Motor neuron (in vitro differentiated cells): Measurements from ENCODE around the gene ZDHHC20. TPM values are rescaled to one million over a fixed set of nuclear protein-coding genes. Genes with fewer than 3 reads are reported as not detected.

Experiments
- ATAC-seq, 8 experiments: fragments of 200-7000 bp; cut with Tn5 transposase; replicated peaks in 6 of 8; 2 replicates each; pipeline ENCODE4 v1.8.0; 2021; ENCODE audit warnings: mild to moderate bottlenecking in 8 of 8, moderate library complexity in 8 of 8
- H3K27ac ChIP-seq, 2 donors: fragments of 250-450 bp; sonication (Bioruptor Pico); 2 replicates each; pipeline ENCODE4 v1.9.0; 2021; ENCODE audit warnings: antibody characterized with exemption in 2 of 2, mild to moderate bottlenecking in 2 of 2, moderate library complexity in 1 of 2
- H3K4me1 ChIP-seq, 2 donors: fragments of 250-450 bp; sonication (Bioruptor Pico); replicated peaks in 1 of 2; 2 replicates each; pipeline ENCODE4 v1.6.1; 2021; ENCODE audit warnings: antibody characterized with exemption in 2 of 2, mild to moderate bottlenecking in 2 of 2, moderate library complexity in 1 of 2
- H3K4me3 ChIP-seq, 5 donors: fragments of 250-450 bp; sonication (Bioruptor Pico); 2 replicates each; pipeline ENCODE4 v1.9.0; 2021; ENCODE audit warnings: antibody characterized with exemption in 5 of 5, mild to moderate bottlenecking in 5 of 5, moderate library complexity in 4 of 5
- WGBS, 10 experiments: fragments of 450-650 bp; shearing (Covaris generic); methylation state at CpG; one replicate each; pipeline ENCODE4 v1.0.0; 2022; 5-methylcytosine and 5-hydroxymethylcytosine counted together
- in situ Hi-C, 9 experiments: fragments of 400-800 bp; cut with MboI; loops; one replicate each; pipeline ENCODE4 v1.15.0; 2021; ENCODE audit warnings: low sequenced_read_pairs in 9 of 9, low pct_unique_long_range_greater_than_20kb in 2 of 9; ENCODE audit not compliant: unreplicated experiment in 9 of 9
- total RNA-seq, 8 experiments: library from RNA; unstranded; fragments of 300-600 nt; gene quantifications; 2 replicates each; pipeline versions ENCODE4 v1.2.3 to v1.2.4, GENCODE V29; 2022

Gene ZDHHC20
- total RNA-seq, 8 experiments from 2014 or later: 19.5 to 33.9 (median 26.3) TPM

DNA sequence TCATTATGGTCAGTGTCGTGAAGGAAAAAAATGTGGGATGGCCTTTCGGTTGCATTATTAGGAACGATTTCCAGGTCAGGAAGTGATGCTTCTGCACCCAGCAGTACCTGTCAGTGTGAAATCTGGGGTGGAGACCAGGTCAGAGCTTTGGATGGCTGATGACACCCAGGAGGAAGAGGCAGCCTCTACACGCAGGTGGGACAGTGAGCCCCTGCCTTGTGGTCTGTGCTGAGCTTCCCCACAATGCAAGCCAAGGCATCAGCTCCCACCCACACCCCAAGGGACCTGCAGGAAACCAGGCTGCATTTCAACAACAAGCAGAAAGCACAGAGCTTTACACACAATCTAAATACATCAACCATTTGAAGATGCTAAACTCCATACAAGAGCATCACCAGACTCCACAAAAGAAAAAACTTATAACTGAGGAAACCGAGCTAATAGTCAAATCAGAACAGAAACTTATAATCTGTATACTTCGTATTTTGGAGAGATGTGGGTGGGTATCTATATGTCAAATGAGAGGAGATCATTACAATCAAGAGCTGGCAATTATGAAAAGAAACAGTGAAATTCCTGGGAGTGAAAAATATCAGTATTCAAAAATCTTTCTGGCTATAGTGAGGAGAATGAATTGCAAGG, 130.1 kb downstream of the ZDHHC20 start:
- no peak for ATAC-seq
- Histone ChIP-seq H3K4me1 (peaks cover 14 to 20% of the 10 kb centered on the region in 2 donors), H3K4me3 (no peak overlapping the region), H3K27ac (no peak overlapping the region)
- 75 to 100% (median 93%) methylated on average over 1 to 5 of the region's 6 CpGs; no CpG with 5 or more reads in 1 of the 10 experiments for WGBS, 10 experiments
- in situ Hi-C loops: no loop called here

DNA sequence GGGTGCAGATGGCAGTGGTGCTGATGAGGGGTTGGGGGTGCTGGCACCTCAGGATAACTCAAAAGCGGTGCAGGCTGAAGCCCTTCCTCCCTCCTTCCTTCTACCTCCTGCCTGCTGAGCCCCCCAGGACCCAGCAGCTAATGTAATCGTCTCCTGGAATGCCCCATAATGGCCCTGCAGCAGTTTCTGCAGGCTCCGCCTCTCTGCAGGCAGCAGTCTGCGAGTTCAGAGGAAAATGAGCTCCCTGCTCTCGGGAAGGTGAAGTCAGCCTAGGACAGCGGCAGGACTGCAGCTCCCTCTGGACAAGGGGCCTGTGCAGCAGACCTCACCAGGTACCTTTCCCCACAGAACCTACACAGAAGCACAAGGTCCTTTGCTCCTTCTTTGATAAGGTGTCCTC, 130.9 kb downstream of the ZDHHC20 start:
- no peak overlapping the region for H3K27ac ChIP-seq
- peaks cover 14 to 25% of the 10 kb centered on the region in 2 donors for H3K4me1 ChIP-seq
- 29% methylated on average over 1 of the region's 6 CpGs; no CpG with 5 or more reads in 9 of the 10 experiments for WGBS, 10 experiments
- H3K4me3 ChIP-seq: no peak overlapping the region
- in situ Hi-C loops: no loop called here
- peak in 5 of 8 experiments; percentile 29 to 69 (median 47) for ATAC-seq

DNA sequence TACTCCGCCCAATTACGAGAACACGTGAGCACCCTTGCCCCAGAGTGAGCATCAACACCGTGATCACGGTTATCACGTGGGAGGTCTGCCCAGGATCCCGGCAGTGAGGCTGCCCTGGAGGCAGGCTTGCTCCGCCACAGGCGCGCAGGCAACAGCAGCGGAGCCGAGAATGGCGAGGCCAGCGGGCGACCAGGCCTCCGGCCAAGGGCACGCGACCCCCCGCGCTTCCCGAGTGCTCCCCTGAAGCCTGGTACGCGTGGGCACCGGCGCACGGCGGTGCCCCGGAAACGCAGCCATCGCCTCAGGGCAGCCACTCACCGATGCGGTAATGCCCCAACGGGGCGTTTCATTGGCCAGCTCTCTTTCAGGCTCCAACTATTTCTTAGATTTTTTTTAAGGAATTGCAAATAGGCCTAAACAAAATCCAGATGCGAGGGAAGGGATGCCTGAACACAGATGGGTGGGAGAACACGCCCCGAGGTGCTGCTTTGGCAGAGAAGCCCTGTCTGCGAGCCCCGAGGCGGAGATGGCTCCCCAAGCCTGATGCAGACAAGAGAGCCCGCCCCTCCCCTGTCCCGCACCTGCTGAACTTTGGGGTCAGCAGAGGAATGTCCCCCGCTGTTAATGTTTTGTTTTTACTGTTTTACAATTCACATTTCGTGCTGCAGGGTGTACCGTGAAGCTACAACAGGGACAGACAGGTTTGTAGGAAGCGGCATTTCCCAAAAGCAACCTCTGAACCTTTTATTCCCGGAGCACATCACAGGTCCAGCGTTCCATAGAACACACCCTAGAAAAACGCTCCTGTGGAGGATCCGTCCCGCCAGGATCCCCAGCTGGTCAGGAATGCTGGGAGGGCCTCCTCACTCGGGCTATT, 132.7 kb downstream of the ZDHHC20 start:
- in situ Hi-C loops: no loop called here
- Histone ChIP-seq H3K4me3 (peak overlapping the region; percentile 25 to 35 (median 31)), H3K4me1 (peaks cover 14 to 42% of the 10 kb centered on the region in 2 donors), H3K27ac (no peak overlapping the region)
- peak; percentile 68 to 92 (median 89) for ATAC-seq
- WGBS, 10 experiments: 10 to 32% (median 19%) methylated on average over 2 to 11 of the region's 52 CpGs; no CpG with 5 or more reads in 4 of the 10 experiments

DNA sequence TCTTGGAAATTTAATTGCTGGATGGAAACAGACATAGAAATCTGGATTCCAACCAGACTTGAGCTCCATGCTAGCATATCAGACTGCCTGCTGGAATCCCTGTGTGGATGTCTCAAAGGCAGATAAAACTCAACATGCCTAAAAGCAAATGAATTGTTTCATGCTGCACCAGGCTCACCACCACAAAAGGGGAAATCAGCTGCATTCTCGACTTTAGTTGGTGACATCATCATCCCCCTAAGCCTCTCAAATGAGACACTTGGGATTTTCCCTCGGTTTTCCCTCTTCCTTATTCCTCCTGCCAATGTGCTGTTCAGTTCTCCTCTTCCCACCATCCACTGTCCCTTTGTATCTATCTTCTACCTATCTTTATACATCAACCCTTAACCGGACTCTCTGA, 134.3 kb downstream of the ZDHHC20 start:
- no peak for ATAC-seq
- in situ Hi-C loops: loop anchor here in 1 of 9 experiments (25.0 kb wide), 1 partner anchor 137 kb away; the partner anchor contains the start of gene ZDHHC20
- Histone ChIP-seq H3K4me1 (peaks cover 14 to 46% of the 10 kb centered on the region in 2 donors), H3K27ac (no peak overlapping the region), H3K4me3 (no peak overlapping the region)
- WGBS, 10 experiments: 20 to 100% (median 56%) methylated on average over 1 to 3 of the region's 3 CpGs; no CpG with 5 or more reads in 1 of the 10 experiments

DNA sequence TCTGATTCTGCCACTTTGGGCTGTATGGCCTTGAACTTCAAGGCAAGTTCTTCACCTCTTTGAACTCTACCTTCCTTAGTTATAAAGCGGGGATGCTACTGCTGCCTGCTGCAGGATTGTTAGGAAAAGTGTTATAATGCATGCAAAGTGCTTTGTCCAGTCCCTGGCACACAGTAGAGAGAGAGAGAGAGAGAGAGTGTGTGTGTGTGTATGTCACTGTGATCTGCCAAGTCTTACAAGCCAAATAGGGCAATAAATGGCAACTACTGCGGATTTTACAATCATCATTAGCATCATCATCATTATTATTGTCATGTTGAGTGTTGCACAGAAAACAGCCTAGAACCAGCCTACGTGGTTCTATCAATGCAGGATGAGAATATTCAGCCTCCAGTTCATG, 136.1 kb downstream of the ZDHHC20 start:
- Histone ChIP-seq H3K27ac (no peak overlapping the region), H3K4me1 (peaks cover 7 to 41% of the 10 kb centered on the region in 2 donors), H3K4me3 (no peak overlapping the region)
- 0 to 93% (median 40%) methylated on average over 1 to 2 of the region's 3 CpGs; no CpG with 5 or more reads in 4 of the 10 experiments for WGBS, 10 experiments
- ATAC-seq: peak in 2 of 8 experiments; percentile 2 to 19
- in situ Hi-C loops: loop anchor here in 1 of 9 experiments (25.0 kb wide), 1 partner anchor 139 kb away; the partner anchor contains the start of gene ZDHHC20

Other genes starting within 250 kb of the ZDHHC20 start
- gene MICU2, start 144.9 kb upstream of the ZDHHC20 start, total RNA-seq: 10 to 100 TPM; 30.6 to 50.1 (median 41.9) TPM
- gene FGF9, start 211.8 kb upstream of the ZDHHC20 start, total RNA-seq: 10 to 100 TPM in 2 of 8 experiments, 1 to 10 TPM in 3, under 1 TPM in 1, not detected in 2; 0.36 to 12.8 (median 9.0) TPM